ENCODE measurements around the gene PUS1. TPM values are rescaled to one million over a fixed set of nuclear protein-coding genes. Genes with fewer than 3 reads are reported as not detected.

PUS1 gene
- total and polyA plus RNA-seq, 2 of the 8 experiments (the other 6 are each of a cell fraction or from before 2014, with no cell fraction given), result 48.1 to 81.2 TPM

GRCh38 chr12:131963381-131963780, 34.3 kb downstream of the PUS1 start:
- Histone ChIP-seq H2AK5ac (ENCODE audit: low read depth, low read length) (no peak overlapping the region), H3K4me1 (replicated peaks in 1 of 4; ENCODE audit: control insufficient read depth in 3 of 4, insufficient read depth in 4 of 4, low read length in 3 of 4) (no peaks in the 10 kb centered on the region), H2AFZ (ENCODE audit: low read length) (no peak overlapping the region), H3K4me3 (ENCODE audit: extremely low read depth in 1 of 4, insufficient read depth in 2 of 4, low read depth in 3 of 4, low read length in 4 of 4) (no peak overlapping the region), H3K4me2 (ENCODE audit: insufficient read depth in 1 of 2, low read depth in 2 of 2, low read length in 2 of 2) (no peak overlapping the region), H3K79me2 (ENCODE audit: control insufficient read depth in 1 of 2, insufficient read depth in 2 of 2, low read length in 2 of 2) (peaks cover 5 to 84% of the 10 kb centered on the region in 2 experiments), H3K9me3 (ENCODE audit: insufficient read depth in 2 of 2, low read depth in 1 of 2, low read length in 1 of 2) (no peaks in the 10 kb centered on the region), H3K36me3 (ENCODE audit: control insufficient read depth in 2 of 4, insufficient read depth in 4 of 4, low read length in 3 of 4) (peaks cover 2 to 11% (median 6%) of the 10 kb centered on the region in 4 experiments; a peak in 4 of 8 replicates), H4K8ac (ENCODE audit: extremely low read depth, insufficient read depth, low read length) (no peak overlapping the region), H3K79me1 (ENCODE audit: low read depth, low read length) (peaks cover 21% of the 10 kb centered on the region), H3K23ac (ENCODE audit: insufficient read length) (no peak overlapping the region), H3K4ac (replicated peaks; ENCODE audit: insufficient read length, low read depth, low read length) (no peak overlapping the region), H4K20me1 (replicated peaks in 1 of 2; ENCODE audit: control insufficient read depth in 1 of 2, insufficient read depth in 2 of 2, low read length in 2 of 2) (peaks cover 9 to 20% of the 10 kb centered on the region in 2 experiments), H3K56ac (replicated peaks; ENCODE audit: insufficient read length, low read depth, low read length) (no peak overlapping the region), H4K91ac (replicated peaks; ENCODE audit: insufficient read length, low read length) (no peak overlapping the region), H3K23me2 (ENCODE audit: low read depth, low read length) (no peaks in the 10 kb centered on the region), H2BK120ac (replicated peaks; ENCODE audit: low read depth, low read length) (no peak overlapping the region), H3K14ac (ENCODE audit: insufficient read length) (no peak overlapping the region), H2BK15ac (ENCODE audit: low read length) (no peak overlapping the region), H3K18ac (ENCODE audit: extremely low read depth, low read length) (no peak overlapping the region), H4K5ac (ENCODE audit: insufficient read length, low read depth, low read length) (no peak overlapping the region), H3K9ac (replicated peaks in 1 of 4; ENCODE audit: extremely low read depth in 1 of 4, low read depth in 3 of 4, low read length in 3 of 4) (no peak overlapping the region), H2BK20ac (ENCODE audit: low read length) (no peak overlapping the region), H3K27me3 (replicated peaks in 1 of 4; ENCODE audit: control insufficient read depth in 3 of 4, extremely low read depth in 1 of 4, insufficient read depth in 3 of 4, low read length in 3 of 4) (no peaks in the 10 kb centered on the region), H2BK12ac (ENCODE audit: low read depth, low read length) (no peak overlapping the region), H3K27ac (ENCODE audit: low read depth, low read length) (no peak overlapping the region), H2BK5ac (ENCODE audit: low read depth, low read length) (no peak overlapping the region)
- WGBS, 2 experiments (ENCODE audit: extremely low coverage in 1 of 2, insufficient coverage in 1 of 2, insufficient read length in 1 of 2, insufficient replicate concordance in 2 of 2, low coverage in 1 of 2, low lambda C conversion rate in 2 of 2, missing lambda C conversion rate in 1 of 2), result 88% methylated on average over 4 of the region's 4 CpGs; no CpG with 5 or more reads in 1 of the 2 experiments
- DNase-seq (ENCODE audit: low read depth in 1 of 2, low spot score in 2 of 2) (no peak), FAIRE-seq (no peak)
- CTCF ChIA-PET (ENCODE audit: partially characterized antibody), result interaction anchor here (1.0 to 2.1 kb wide), 4 partner anchors 14 to 36 kb away, joined by 3 to 6 read pairs (median 5); partner anchors contain the start of gene EP400
- POLR2A ChIA-PET (ENCODE audit: partially characterized antibody), result no interaction called here
- no peak for TF ChIP-seq GABPA (IDR thresholded peaks at IDR 0.05; ENCODE audit: borderline replicate concordance, insufficient read depth, low read length)
- TF ChIP-seq HDAC6 (IDR thresholded peaks at IDR 0.05; ENCODE audit: low read depth, low read length), result no peak
- TF ChIP-seq YY1 (IDR thresholded peaks at IDR 0.05; ENCODE audit: low read depth, low read length), result no peak
- no peak for TF ChIP-seq CHD2 (IDR thresholded peaks at IDR 0.05; ENCODE audit: low read length)
